Heart left ventricle (tissue), 16 donors: ENCODE results near the gene CFAP54. TPM values are rescaled to one million over a fixed set of nuclear protein-coding genes. Genes with fewer than 3 reads are reported as not detected.

Experiments
- ATAC-seq, 4 donors: fragments of 200-7000 bp; cut with Tn5 transposase; one replicate each; pipeline ENCODE4 v1.9.1; 2020 to 2022; ENCODE audit warnings: moderate library complexity in 4 of 4, mild to moderate bottlenecking in 3 of 4, moderate number of reproducible peaks in 1 of 4
- DNase-seq, 5 donors: peaks; one replicate each; pipeline ENCODE4 v3.0.0-alpha.2; 2020
- H3K27ac ChIP-seq, 12 donors: fragments of 200-600 bp; sonication (generic) in 4 of 12; one replicate each; pipeline versions ENCODE4 v1.5.0 to v1.8.0; 2016 to 2022; ENCODE audit warnings: mild to moderate bottlenecking in 2 of 12
- H3K27me3 ChIP-seq, 9 donors: fragments of 200-600 bp; sonication (generic) in 2 of 9; one replicate each; pipeline versions ENCODE4 v1.5.1 to v1.8.0; 2016 to 2022; ENCODE audit warnings: mild to moderate bottlenecking in 3 of 9
- H3K36me3 ChIP-seq, 9 donors: fragments of 200-600 bp; sonication (generic) in 2 of 9; one replicate each; pipeline versions ENCODE4 v1.5.0 to v1.8.0; 2018 to 2022; ENCODE audit warnings: mild to moderate bottlenecking in 2 of 9
- H3K4me1 ChIP-seq, 12 donors: fragments of 200-600 bp; sonication (generic) in 4 of 12; one replicate each; pipeline versions ENCODE4 v1.5.0 to v1.8.0; 2016 to 2022; ENCODE audit warnings: mild to moderate bottlenecking in 3 of 12
- H3K4me3 ChIP-seq, 12 donors: fragments of 200-600 bp; sonication (generic) in 4 of 12; one replicate each; pipeline versions ENCODE4 v1.5.0 to v1.8.0; 2017 to 2022; ENCODE audit warnings: mild to moderate bottlenecking in 9 of 12, moderate library complexity in 4 of 12
- H3K9me3 ChIP-seq, 12 donors: fragments of 200-600 bp; sonication (generic) in 4 of 12; one replicate each; pipeline versions ENCODE4 v1.5.0 to v1.8.0; 2016 to 2022; ENCODE audit warnings: mild to moderate bottlenecking in 1 of 12
- CTCF ChIP-seq, 12 donors: fragments of 200-600 bp; sonication (generic) in 4 of 12; IDR thresholded peaks; one replicate each; pipeline versions ENCODE4 v1.5.0 to v1.8.0; 2018 to 2022; ENCODE audit warnings: antibody characterized with exemption in 12 of 12, mild to moderate bottlenecking in 5 of 12
- POLR2A ChIP-seq, 2 donors: fragments of 450-650 bp; IDR thresholded peaks; one replicate each; pipeline ENCODE4 v1.6.1; 2017; ENCODE audit warnings: antibody characterized with exemption in 2 of 2, mild to moderate bottlenecking in 2 of 2, moderate library complexity in 2 of 2
- WGBS, 4 donors: extraction: QIAGEN DNeasy Blood & Tissue Kit in 2 of 4; methylation state at CpG; one replicate each; pipeline versions ENCODE4 v1.1.5 to v1.1.7; 2013 to 2018; 5-methylcytosine and 5-hydroxymethylcytosine counted together
- intact Hi-C, 10 donors: fragments of 100-400 bp; cut with DNase I; formaldehyde crosslinking; loops; one replicate each; pipeline versions ENCODE4 v1.11.1 to v1.14.2; 2022
- polyA plus RNA-seq, 2 donors: library from polyadenylated mRNA; stranded (reverse); fragments of 200-250 nt; gene quantifications; one replicate each; pipeline ENCODE4 v1.2.3, GENCODE V29; 2013
- total RNA-seq, 9 donors: library from RNA; depleted of rRNA in 2 of 9; stranded (reverse); fragments of >200 nt in 2 of 9; fragmentation: NEBNext Ultra II Directional in 3 of 9; extraction: Animal tissue kit (Norgen Biotek cat#: 25700) in 3 of 9; gene quantifications; one replicate each; pipeline versions ENCODE4 v1.1.0 to v1.2.4, GENCODE V29; 2016 to 2023
- donor health status: ischemic (EF 13 %, LVEDD 7.1; RV severe dilation, severe dysfunction).
- donor health status: healthy with polysubstance abuse.
- donor health status: DM: no; HTN: yes; CAD: no.
- donor health status: DM: no; HTN: no; CAD: no.
- donor health status: ischemic (EF 25% LVEDD 6.9; RV normal size, moderate dysfunction).
- donor health status: ischemic (EF 25% LVEDD 5.7; RV mildly dilated, moderate dysfunction).
- donor health status: healthy.
- donor health status: DM: yes; HTN: yes; CAD: no.
- donor health status: ischemic (EF 35%, LVEDD 5.7; RV mildly dilated, moderate dysfunction).
- donor health status: nonischemic (EF 11% LVEDD 7.7; RV severe dilation, severe dysfunction).
- donor health status: DM: yes; HTN: yes; CAD: no.
- donor health status: PGD.
- donor health status: ischemic (EF 29% LVEDD 5.4; RV normal size, mild dysfunction).
- donor health status: nonischemic (EF 23%, LVEDD 6.1; RV moderate dilation, normal function).

Gene CFAP54
- total and polyA plus RNA-seq, 11 donors = 0.07 to 0.79 (median 0.13) TPM; not detected in 1

GRCh38 chr12:96902076-96902475, 412.7 kb downstream of the CFAP54 start:
- H3K27ac ChIP-seq = no peak overlapping the region
- intact Hi-C loops = no loop called here
- H3K4me3 ChIP-seq = no peak overlapping the region
- no peaks in the 10 kb centered on the region for H3K9me3 ChIP-seq
- no peak for DNase-seq
- TF ChIP-seq POLR2A (IDR thresholded peaks at IDR 0.05) (no peak), CTCF (IDR thresholded peaks at IDR 0.05) (no peak)
- H3K4me1 ChIP-seq = peaks cover 0 to 7% (median 0%) of the 10 kb centered on the region in 12 donors
- no peaks in the 10 kb centered on the region for H3K36me3 ChIP-seq
- WGBS, 4 donors = 75 to 83% (median 79%) methylated on average over 4 of the region's 4 CpGs
- no peaks in the 10 kb centered on the region for H3K27me3 ChIP-seq
- no peak for ATAC-seq

GRCh38 chr12:96906498-96906848, 417.1 kb downstream of the CFAP54 start:
- ATAC-seq = no peak
- DNase-seq = no peak
- intact Hi-C loops = loop anchor here in 1 of 10 donors (5.0 kb wide), 1 partner anchor 869 kb away; the partner anchor contains the start of gene LTA4H
- TF ChIP-seq CTCF (IDR thresholded peaks at IDR 0.05) (no peak), POLR2A (IDR thresholded peaks at IDR 0.05) (no peak)
- peak overlapping the region; percentile 61 to 97 (median 86) for H3K4me3 ChIP-seq
- H3K27me3 ChIP-seq = no peaks in the 10 kb centered on the region
- WGBS, 4 donors = 44 to 51% (median 48%) methylated on average over 9 of the region's 9 CpGs
- H3K9me3 ChIP-seq = no peaks in the 10 kb centered on the region
- H3K4me1 ChIP-seq = peaks cover 0 to 32% (median 9%) of the 10 kb centered on the region in 12 donors
- peak overlapping the region; percentile 66 to 94 (median 82) for H3K27ac ChIP-seq
- no peaks in the 10 kb centered on the region for H3K36me3 ChIP-seq

GRCh38 chr12:96906849-96907670, 417.7 kb downstream of the CFAP54 start, which contains the start of gene NEDD1:
Gene NEDD1, plus strand, starts transcription at chr12:96907257. Its CDS starts 2,503 bp downstream, at chr12:96909760.
- intact Hi-C loops = loop anchor here in 1 of 10 donors (5.0 kb wide), 1 partner anchor 870 kb away; the partner anchor contains the start of gene LTA4H
- Histone ChIP-seq H3K9me3 (no peaks in the 10 kb centered on the region), H3K27me3 (no peaks in the 10 kb centered on the region), H3K27ac (peak within 1 kb of the TSS; percentile 66 to 94 (median 82)), H3K4me3 (peak within 1 kb of the TSS; percentile 61 to 97 (median 86)), H3K4me1 (peaks cover 0 to 35% (median 9%) of the 10 kb centered on the region in 12 donors), H3K36me3 (no peaks in the 10 kb centered on the region)
- DNase-seq (peak; percentile 87 to 93 (median 89)), ATAC-seq (peak; percentile 94 to 99 (median 98))
- TF ChIP-seq CTCF (IDR thresholded peaks at IDR 0.05) (no peak), POLR2A (IDR thresholded peaks at IDR 0.05) (peak in 1 of 2 donors; percentile 80)
- 0 to 1% (median 0%) methylated on average over 27 to 68 of the region's 68 CpGs for WGBS, 4 donors
